Cardiac fibroblast (primary cell): ENCODE data around the gene ABCG1.

Experiments used
- DNase-seq, 2 donors: peaks; one replicate each; pipeline versions ENCODE4 v3.0.0 to v3.0.0-alpha.2; 2010; ENCODE audit warnings: low read depth in 2 of 2
- H3K4me3 ChIP-seq, 2 donors: replicated peaks in 1 of 2; 1 replicate in 1 of 2; 2 replicates in 1 of 2; pipeline ENCODE4 v1.5.1; 2011; ENCODE audit warnings: low read depth in 2 of 2, low read length in 2 of 2, mild to moderate bottlenecking in 2 of 2, moderate library complexity in 1 of 2
- TF ChIP-seq, protein P1 (sequence below): IDR thresholded peaks from one replicate; pipeline ENCODE4 v1.5.1; 2011; ENCODE audit warnings: low read depth, mild to moderate bottlenecking, low read length, inconsistent platforms

Gene ABCG1

GRCh38 chr21:42304556-42305454 lies 85.9 kb downstream of the ABCG1 start:
- no peak overlapping the region for H3K4me3 ChIP-seq
- DNase-seq = no peak
- TF ChIP-seq, protein P1, sequence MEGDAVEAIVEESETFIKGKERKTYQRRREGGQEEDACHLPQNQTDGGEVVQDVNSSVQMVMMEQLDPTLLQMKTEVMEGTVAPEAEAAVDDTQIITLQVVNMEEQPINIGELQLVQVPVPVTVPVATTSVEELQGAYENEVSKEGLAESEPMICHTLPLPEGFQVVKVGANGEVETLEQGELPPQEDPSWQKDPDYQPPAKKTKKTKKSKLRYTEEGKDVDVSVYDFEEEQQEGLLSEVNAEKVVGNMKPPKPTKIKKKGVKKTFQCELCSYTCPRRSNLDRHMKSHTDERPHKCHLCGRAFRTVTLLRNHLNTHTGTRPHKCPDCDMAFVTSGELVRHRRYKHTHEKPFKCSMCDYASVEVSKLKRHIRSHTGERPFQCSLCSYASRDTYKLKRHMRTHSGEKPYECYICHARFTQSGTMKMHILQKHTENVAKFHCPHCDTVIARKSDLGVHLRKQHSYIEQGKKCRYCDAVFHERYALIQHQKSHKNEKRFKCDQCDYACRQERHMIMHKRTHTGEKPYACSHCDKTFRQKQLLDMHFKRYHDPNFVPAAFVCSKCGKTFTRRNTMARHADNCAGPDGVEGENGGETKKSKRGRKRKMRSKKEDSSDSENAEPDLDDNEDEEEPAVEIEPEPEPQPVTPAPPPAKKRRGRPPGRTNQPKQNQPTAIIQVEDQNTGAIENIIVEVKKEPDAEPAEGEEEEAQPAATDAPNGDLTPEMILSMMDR = no peak

- no peak for DNase-seq
- H3K4me3 ChIP-seq = no peak overlapping the region
- TF ChIP-seq, protein P1 = no peak
Observed at GRCh38 chr21:42305707-42306147, 86.8 kb downstream of the ABCG1 start.

GRCh38 chr21:42306366-42307035 lies 87.6 kb downstream of the ABCG1 start:
- no peak for DNase-seq
- no peak overlapping the region for H3K4me3 ChIP-seq
- TF ChIP-seq, protein P1 = no peak

- H3K4me3 ChIP-seq = no peak overlapping the region
- TF ChIP-seq, protein P1 = no peak
- no peak for DNase-seq
Observed at GRCh38 chr21:42307106-42307505, 88.2 kb downstream of the ABCG1 start.

DNA sequence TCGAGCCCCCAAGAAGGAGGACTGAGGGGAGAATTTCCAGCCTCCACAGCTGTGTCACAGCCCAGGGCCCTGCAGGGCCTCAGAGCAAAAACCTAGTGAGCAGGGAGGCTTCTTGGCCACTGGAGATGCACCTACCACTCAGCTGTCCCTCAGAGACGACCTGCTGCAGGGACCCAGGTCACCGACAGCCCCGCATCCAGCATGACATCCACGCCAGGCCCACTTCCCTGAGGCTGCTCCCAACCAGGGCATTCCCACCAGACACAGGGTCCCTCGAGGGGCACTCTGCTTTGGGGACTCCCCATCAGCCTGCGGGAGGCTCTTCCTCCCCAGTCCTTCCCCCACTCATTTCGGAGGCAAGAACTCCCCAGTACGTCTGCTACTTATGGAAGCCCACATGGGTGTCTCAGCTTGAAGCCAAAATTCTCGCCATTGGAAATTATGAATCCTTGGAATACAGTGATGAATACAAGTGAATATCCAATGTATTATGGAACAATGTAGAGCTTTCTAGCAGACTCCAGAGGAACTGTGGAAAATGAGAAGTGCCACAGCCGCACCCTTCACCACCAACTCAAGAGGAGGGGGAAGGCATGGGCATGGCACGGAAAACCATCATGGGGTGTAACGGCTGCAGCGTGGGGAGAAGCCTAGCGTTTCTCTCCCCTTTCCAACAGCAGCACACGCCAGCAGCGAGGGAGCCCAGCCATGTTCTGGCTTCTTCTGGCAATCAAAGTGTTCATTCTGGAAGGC lies 89.4 kb downstream of the ABCG1 start:
- H3K4me3 ChIP-seq = no peak overlapping the region
- TF ChIP-seq, protein P1 = no peak
- DNase-seq = no peak

GRCh38 chr21:42308914-42309752 lies 90.2 kb downstream of the ABCG1 start:
- TF ChIP-seq, protein P1 = no peak
- H3K4me3 ChIP-seq = no peak overlapping the region
- no peak for DNase-seq
